Sigmoid colon (tissue), 7 donors: ENCODE measurements around the gene SNX5. TPM values are rescaled to one million over a fixed set of nuclear protein-coding genes. Genes with fewer than 3 reads are reported as not detected.

Experiments
- DNase-seq: peaks from one replicate; pipeline ENCODE4 v3.0.0-alpha.2; 2019
- H3K27ac ChIP-seq, 4 donors: fragments of 200-600 bp; sonication (generic); one replicate each; pipeline ENCODE4 v1.5.1; 2016 to 2019; ENCODE audit warnings: mild to moderate bottlenecking in 1 of 4
- H3K27me3 ChIP-seq, 3 donors: fragments of 200-600 bp; sonication (generic); one replicate each; pipeline ENCODE4 v1.5.1; 2019; ENCODE audit warnings: mild to moderate bottlenecking in 1 of 3
- H3K36me3 ChIP-seq, 4 donors: fragments of 200-600 bp; sonication (generic); one replicate each; pipeline ENCODE4 v1.5.1; 2016 to 2019
- H3K4me1 ChIP-seq, 4 donors: fragments of 200-600 bp; sonication (generic); one replicate each; pipeline ENCODE4 v1.5.1; 2017 to 2019
- H3K4me3 ChIP-seq, 4 donors: fragments of 200-600 bp; sonication (generic); one replicate each; pipeline ENCODE4 v1.5.1; 2017 to 2019; ENCODE audit warnings: mild to moderate bottlenecking in 2 of 4, moderate library complexity in 1 of 4
- H3K9me3 ChIP-seq, 4 donors: fragments of 200-600 bp in 3 of 4; sonication (generic) in 3 of 4; one replicate each; pipeline versions ENCODE4 v1.5.1 to v1.6.1; 2013 to 2019
- CTCF ChIP-seq, 4 experiments: fragments of 450-650 bp in 3 of 4; fragments of 200-600 bp in 1 of 4; IDR thresholded peaks; one replicate each; pipeline ENCODE4 v1.5.1; 2016 to 2019; ENCODE audit warnings: antibody characterized with exemption in 4 of 4, mild to moderate bottlenecking in 3 of 4, moderate library complexity in 2 of 4
- EP300 ChIP-seq, 4 donors: sonication (generic); formaldehyde crosslinking; IDR thresholded peaks; one replicate each; pipeline ENCODE4 v1.6.1; 2017; ENCODE audit warnings: antibody characterized with exemption in 4 of 4
- POLR2A ChIP-seq, 2 donors: fragments of 450-650 bp; IDR thresholded peaks; one replicate each; pipeline ENCODE4 v1.6.1; 2016; ENCODE audit warnings: antibody characterized with exemption in 2 of 2, mild to moderate bottlenecking in 2 of 2, moderate library complexity in 2 of 2
- POLR2AphosphoS5 ChIP-seq, 4 donors: sonication (generic); formaldehyde crosslinking; IDR thresholded peaks; one replicate each; pipeline ENCODE4 v1.6.1; 2017; ENCODE audit warnings: antibody characterized with exemption in 4 of 4
- WGBS, 2 donors: extraction: QIAGEN DNeasy Blood & Tissue Kit; methylation state at CpG; one replicate each; pipeline ENCODE4 v1.1.7; 2013; 5-methylcytosine and 5-hydroxymethylcytosine counted together
- intact Hi-C: fragments of 100-400 bp; cut with DNase I; formaldehyde crosslinking; loops from one replicate; pipeline ENCODE4 v1.15.1; 2023
- polyA plus RNA-seq, 3 donors: library from polyadenylated mRNA; stranded (reverse); fragments of 200-250 nt; gene quantifications; one replicate each; pipeline ENCODE4 v1.2.3, GENCODE V29; 2013
- total RNA-seq, 4 donors: library from RNA; depleted of rRNA; stranded (reverse); fragments of >200 nt; gene quantifications; one replicate each; pipeline ENCODE4 v1.1.0, GENCODE V29; 2016
- donor health status: healthy with polysubstance abuse.
- donor health status: Bipolar disorder and iron deficiency.
- donor health status: healthy.

SNX5 gene
- total and polyA plus RNA-seq, 7 donors = 69.0 to 98.5 (median 79.5) TPM

- DNase-seq = no peak
- H3K36me3 ChIP-seq = peaks cover 44 to 100% (median 79%) of the 10 kb centered on the region in 4 donors
- no peak overlapping the region for H3K27ac ChIP-seq
- TF ChIP-seq CTCF (IDR thresholded peaks at IDR 0.05) = no peak
- TF ChIP-seq POLR2A (IDR thresholded peaks at IDR 0.05) = no peak
- no peak for TF ChIP-seq POLR2AphosphoS5 (IDR thresholded peaks at IDR 0.05)
- TF ChIP-seq EP300 (IDR thresholded peaks at IDR 0.05) = no peak
- H3K4me1 ChIP-seq = no peaks in the 10 kb centered on the region
- H3K9me3 ChIP-seq = no peaks in the 10 kb centered on the region
- intact Hi-C loops = no loop called here
- WGBS, 2 donors = 69 to 81% methylated on average over 6 of the region's 6 CpGs
- no peak overlapping the region for H3K4me3 ChIP-seq
- no peaks in the 10 kb centered on the region for H3K27me3 ChIP-seq
Observed at GRCh38 chr20:17950670-17951069, 17.9 kb downstream of the SNX5 start.

- no peak for DNase-seq
- 77 to 92% methylated on average over 4 of the region's 4 CpGs for WGBS, 2 donors
- intact Hi-C loops = no loop called here
- TF ChIP-seq POLR2A (IDR thresholded peaks at IDR 0.05) (no peak), POLR2AphosphoS5 (IDR thresholded peaks at IDR 0.05) (no peak), CTCF (IDR thresholded peaks at IDR 0.05) (no peak), EP300 (IDR thresholded peaks at IDR 0.05) (no peak)
- Histone ChIP-seq H3K27ac (no peak overlapping the region), H3K4me1 (no peaks in the 10 kb centered on the region), H3K27me3 (no peaks in the 10 kb centered on the region), H3K4me3 (no peak overlapping the region), H3K36me3 (peaks cover 49 to 100% (median 78%) of the 10 kb centered on the region in 4 donors), H3K9me3 (no peaks in the 10 kb centered on the region)
Observed at GRCh38 chr20:17949899-17950298, 18.7 kb downstream of the SNX5 start.

- 96 to 97% methylated on average over 2 of the region's 2 CpGs for WGBS, 2 donors
- no peaks in the 10 kb centered on the region for H3K27me3 ChIP-seq
- peaks cover 47 to 100% (median 76%) of the 10 kb centered on the region in 4 donors for H3K36me3 ChIP-seq
- H3K27ac ChIP-seq = no peak overlapping the region
- TF ChIP-seq POLR2AphosphoS5 (IDR thresholded peaks at IDR 0.05) (no peak), POLR2A (IDR thresholded peaks at IDR 0.05) (no peak), EP300 (IDR thresholded peaks at IDR 0.05) (no peak), CTCF (IDR thresholded peaks at IDR 0.05) (no peak)
- no peaks in the 10 kb centered on the region for H3K4me1 ChIP-seq
- H3K9me3 ChIP-seq = no peaks in the 10 kb centered on the region
- DNase-seq = no peak
- H3K4me3 ChIP-seq = no peak overlapping the region
- intact Hi-C loops = no loop called here
Observed at GRCh38 chr20:17948442-17948841, 20.2 kb downstream of the SNX5 start.

GRCh38 chr20:17947474-17947815 is 21.1 kb downstream of the SNX5 start:
- H3K27ac ChIP-seq = no peak overlapping the region
- H3K36me3 ChIP-seq = peaks cover 46 to 100% (median 76%) of the 10 kb centered on the region in 4 donors
- H3K9me3 ChIP-seq = no peaks in the 10 kb centered on the region
- no peak for DNase-seq
- TF ChIP-seq POLR2AphosphoS5 (IDR thresholded peaks at IDR 0.05) (no peak), EP300 (IDR thresholded peaks at IDR 0.05) (no peak), POLR2A (IDR thresholded peaks at IDR 0.05) (no peak), CTCF (IDR thresholded peaks at IDR 0.05) (no peak)
- no peaks in the 10 kb centered on the region for H3K4me1 ChIP-seq
- no peaks in the 10 kb centered on the region for H3K27me3 ChIP-seq
- WGBS, 2 donors = 78 to 86% methylated on average over 5 of the region's 5 CpGs
- H3K4me3 ChIP-seq = no peak overlapping the region
- intact Hi-C loops = no loop called here
